Stimulated activated CD8-positive, alpha-beta memory T cell treated with anti-CD3 and anti-CD28 coated beads, Interleukin-15, amount 100 ng/mL, for 4 hours (primary cell): ENCODE measurements around the gene SNRPE.
A peak's percentile ranks its signal among the peaks of the same experiment; 100 is the strongest.
"Not testable (repeated sequence)": the region's sequence is repeated elsewhere in the genome, so short reads cannot be mapped to it uniquely, and the experiment has no call there.

Experiments
- DNase-seq, 2 donors: peaks; one replicate each; pipeline ENCODE4 v3.0.0-alpha.2; 2020; ENCODE audit warnings: low read depth in 2 of 2

The SNRPE gene

DNA sequence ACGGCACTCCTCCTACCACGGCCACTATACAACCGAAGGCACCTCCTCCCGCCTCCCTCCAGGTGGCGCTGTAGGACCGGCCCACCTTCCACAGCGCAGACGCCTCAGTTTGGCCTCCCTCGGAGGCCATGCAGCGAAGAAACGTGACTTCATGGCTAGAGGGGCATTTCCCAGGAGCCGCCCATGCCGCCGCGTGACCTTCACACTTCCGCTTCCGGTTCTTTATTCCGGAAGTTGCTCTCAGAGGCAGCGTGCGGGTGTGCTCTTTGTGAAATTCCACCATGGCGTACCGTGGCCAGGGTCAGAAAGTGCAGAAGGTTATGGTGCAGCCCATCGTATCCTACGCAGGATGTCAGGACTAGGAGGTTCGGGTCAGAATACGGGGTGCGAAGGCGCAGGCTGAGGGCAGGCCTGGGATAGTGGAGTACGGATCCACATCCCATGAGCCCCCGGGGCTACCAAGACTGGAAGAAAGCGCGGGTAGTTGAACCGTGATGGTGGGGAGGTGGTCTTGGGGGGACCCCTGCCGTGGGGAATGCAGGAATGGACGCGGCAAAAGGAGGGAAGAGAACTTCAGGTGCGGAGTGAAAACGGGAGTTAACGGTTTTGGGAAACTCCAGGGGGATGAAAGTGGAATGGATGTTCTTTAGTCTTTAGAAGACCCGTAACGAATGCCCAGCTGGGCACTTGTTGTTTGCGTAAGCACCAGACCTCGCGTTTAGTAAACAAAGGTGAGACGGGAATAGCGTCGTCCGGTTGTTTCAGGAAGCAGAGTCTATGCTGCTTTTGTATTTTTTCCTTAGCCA lies at the start of gene SNRPE:
Gene SNRPE, plus strand, starts transcription at position 221 of the 806 bp plus-strand sequence. Its CDS starts 61 bp downstream, at position 282.
- peak; percentile 92 for DNase-seq

GRCh38 chr1:203813581-203814341 lies 47.6 kb upstream of the SNRPE start:
- no peak for DNase-seq

- DNase-seq = no peak
These were observed 43.0 kb upstream of the SNRPE start for GRCh38 chr1:203818399-203818798.

- no peak for DNase-seq
These were observed 38.1 kb upstream of the SNRPE start for GRCh38 chr1:203823306-203823705.

DNA sequence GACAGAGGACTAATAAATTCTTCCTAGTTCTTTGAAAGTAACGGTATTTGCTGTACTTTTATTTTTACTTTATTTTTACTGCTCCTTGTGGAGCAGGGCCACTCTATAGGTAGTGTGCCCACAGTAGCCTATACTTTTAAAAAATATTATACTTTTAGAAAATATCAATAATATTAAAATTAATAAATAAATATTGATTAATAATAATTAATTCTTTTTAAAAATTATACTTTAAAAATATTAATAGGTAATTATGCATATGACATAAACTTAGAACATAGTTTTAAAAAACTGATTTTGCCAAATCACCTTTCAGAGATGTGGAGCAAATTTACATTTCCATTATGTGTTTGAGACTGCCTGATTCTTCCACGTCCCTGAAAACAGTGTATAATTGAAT lies 35.2 kb upstream of the SNRPE start:
- no peak for DNase-seq

DNA sequence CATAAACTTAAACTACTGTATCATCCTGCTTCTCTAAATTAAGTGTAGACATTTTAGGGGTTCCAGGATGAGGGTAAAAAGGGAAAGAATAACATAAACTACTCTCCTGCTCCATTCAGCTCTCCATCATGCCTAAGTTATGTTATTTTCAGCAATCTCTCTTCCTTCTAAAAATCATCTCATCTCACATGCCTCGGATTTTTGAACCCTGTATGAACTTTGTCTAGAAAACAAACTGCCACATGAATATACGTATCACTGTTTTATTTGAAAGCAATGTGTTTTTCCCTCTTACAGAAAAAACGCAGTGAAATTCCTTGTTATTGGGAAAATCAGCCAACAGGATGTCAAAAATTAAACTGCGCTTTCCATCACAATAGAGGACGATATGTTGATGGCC lies 33.4 kb upstream of the SNRPE start:
- DNase-seq = no peak

- DNase-seq = no peak
These were observed 32.9 kb upstream of the SNRPE start for GRCh38 chr1:203828503-203828902.

DNA sequence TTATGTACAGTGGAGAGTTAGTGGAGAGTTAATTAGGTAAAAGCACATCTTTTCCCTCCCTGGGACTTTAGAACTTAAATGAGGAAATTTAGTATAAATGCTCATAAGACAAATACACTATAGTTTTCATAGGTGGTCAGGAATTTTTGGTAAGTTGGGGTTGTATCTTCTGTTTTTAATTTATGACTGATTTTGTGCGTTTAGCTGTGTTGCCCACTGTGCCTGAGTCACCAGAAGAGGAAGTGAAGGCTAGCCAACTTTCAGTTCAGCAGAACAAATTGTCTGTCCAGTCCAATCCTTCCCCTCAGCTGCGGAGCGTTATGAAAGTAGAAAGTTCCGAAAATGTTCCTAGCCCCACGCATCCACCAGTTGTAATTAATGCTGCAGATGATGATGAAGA lies 32.2 kb upstream of the SNRPE start:
- DNase-seq = not testable (repeated sequence)

DNA sequence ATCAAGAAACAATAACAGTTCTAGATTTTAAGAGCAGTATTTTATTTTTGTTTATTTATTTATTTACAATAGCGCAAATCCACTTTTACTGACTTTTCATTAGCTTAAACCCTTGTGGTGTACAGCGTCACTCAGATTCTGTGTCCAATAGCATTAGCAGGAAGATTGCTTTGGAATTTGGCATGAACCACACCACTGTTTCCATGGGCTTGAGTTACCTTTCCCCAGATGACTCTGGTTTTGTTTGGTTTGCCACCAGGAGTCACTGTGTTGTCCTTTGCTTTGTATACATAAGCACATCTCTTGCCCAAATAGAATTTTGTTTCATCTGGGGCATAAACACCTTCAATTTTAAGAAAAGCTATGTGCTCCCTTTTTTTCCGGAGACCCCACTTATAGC lies 25.9 kb upstream of the SNRPE start:
- no peak for DNase-seq

GRCh38 chr1:203839081-203839480 lies 22.3 kb upstream of the SNRPE start:
- no peak for DNase-seq

DNA sequence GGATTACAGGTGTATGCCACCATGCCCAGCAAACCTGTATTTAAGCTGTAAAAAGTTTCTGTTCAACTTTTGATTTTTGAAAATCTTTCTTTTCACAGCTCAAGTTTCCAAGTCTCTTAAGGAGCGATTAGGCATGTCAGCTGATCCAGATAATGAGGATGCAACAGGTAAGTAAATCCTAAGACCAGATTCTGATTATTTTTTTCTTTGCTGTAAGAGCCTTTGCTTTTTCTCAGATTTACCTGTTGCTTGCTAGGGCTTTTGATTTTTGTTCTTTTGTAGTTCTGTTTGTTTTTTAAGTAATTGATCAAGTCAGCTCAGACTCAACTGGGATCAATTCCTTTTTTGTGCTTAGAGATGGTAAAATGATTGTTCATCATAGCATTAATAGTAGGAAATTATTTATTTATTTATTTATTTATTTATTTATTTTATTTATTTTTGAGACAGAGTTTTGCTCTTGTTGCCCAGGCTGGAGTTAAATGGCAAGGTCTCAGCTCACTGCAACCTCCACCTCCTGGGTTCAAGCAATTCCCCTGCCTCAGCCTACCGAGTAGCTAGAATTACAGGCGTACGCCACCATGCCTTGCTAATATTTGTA lies 21.1 kb upstream of the SNRPE start:
- DNase-seq = no peak

DNA sequence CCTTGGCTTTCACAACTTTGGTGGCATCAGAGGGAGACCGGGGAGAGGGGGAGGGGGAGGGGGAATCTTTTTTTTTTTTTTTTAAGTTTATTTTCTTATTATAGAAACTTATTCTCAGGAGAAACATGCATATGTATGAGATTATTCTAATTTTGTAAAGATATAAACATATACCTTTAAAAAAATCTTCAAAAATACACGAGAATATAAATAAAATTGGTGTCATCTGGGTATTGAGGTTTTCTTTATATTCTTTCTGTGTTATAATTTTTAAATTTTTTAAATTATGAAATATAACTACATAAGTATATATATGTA lies 18.9 kb upstream of the SNRPE start:
- no peak for DNase-seq

DNA sequence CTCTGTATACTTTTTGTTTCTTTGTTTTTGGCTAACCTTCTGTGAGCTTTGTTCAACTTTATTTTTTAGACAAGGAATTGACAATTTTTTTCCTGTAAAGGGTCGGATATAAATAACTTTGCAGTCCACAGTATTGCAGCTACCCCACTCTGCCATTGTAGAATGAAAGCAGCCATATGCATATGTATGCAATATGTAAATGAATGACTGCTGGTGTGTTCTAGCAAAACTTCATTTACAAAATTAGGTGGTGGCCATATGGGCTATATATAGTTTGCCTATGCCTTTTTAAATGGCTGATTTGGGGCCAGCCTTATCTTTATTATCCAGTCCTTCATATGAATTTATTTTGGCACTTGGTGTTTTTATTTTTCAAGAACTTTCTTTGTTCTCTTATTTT lies 18.0 kb upstream of the SNRPE start:
- no peak for DNase-seq

GRCh38 chr1:203853112-203853511 lies 8.3 kb upstream of the SNRPE start:
- not testable (repeated sequence) for DNase-seq

GRCh38 chr1:203858055-203858454 lies 3.3 kb upstream of the SNRPE start:
- no peak for DNase-seq

DNA sequence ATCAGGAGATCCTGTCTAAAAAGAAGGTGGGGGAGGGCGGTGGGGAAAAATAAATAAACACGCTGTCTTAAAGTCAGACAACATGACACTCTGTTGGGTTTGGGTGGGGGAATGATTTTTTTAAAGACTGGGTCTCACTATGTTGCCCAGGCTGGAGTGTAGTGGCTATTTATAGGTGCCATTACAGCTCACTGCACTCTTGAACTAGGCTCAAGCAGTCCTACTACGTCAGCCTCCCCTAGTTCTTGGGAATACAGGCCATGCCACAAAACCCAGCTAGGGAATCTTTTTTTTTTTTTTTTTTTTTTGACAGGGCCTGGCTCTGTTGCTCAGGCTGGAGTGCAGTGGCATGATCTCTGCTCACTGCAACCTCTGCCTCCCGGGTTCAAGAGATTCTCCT lies 2.4 kb upstream of the SNRPE start:
- DNase-seq = no peak

- DNase-seq = no peak
These were observed 888 bp upstream of the SNRPE start for GRCh38 chr1:203860396-203861025.

DNA sequence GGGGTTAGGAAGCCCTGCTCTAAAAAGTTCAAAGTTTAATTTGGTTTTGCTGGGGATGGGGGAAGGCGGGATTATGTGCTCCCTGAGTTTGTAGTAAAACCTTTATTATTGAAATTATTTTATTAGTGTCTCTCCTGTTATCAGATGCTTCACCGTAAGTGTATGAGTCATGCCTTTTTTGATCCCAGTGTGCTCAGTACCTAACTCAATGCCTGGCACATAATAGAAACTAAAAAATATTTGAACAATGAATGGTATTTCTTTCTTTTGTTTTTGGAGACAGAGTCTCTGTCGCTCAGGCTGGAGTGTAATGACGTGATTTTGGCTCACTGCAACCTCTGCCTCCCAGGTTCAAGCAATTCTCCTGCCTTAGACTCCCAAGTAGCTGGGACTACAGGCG lies 6.4 kb downstream of the SNRPE start:
- DNase-seq = no peak

GRCh38 chr1:203870245-203870644 lies 8.8 kb downstream of the SNRPE start:
- no peak for DNase-seq

DNA sequence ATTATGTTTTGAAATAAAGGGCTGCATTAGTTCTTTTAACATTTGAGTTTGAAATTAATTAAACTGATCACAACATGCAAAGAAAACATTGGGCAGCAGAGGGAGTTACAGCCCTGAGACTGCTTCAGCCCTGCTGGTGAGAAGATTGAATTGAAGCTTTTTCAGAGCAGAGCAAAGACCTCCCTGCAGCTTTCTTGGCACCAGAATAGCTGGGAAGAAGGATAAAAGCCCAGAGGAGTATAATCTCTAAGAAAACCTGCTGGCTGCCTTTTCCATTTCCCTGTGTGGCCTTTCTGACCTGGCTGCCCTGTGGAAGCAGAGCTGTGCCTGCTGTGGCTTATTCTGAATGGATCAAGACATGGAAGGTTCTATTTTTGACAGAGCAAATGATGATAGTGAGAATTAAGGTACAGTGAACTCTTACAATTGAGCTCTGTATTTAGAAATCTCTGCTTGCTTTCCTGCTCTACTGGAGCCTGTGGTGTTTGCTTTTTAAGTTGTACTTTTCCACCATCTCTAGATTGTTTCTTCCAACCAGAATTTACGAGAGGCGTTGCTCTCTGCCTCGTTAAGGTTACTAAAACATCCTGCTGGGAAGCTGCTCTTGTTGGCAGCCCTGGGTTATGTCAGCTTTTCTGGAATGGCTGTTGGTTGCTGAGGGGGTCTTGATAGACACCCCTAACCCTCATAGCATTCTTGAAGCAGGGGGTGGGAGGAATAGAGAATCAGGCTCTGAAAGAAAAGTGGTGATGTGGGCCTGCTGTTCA lies 9.9 kb downstream of the SNRPE start:
- no peak for DNase-seq

DNA sequence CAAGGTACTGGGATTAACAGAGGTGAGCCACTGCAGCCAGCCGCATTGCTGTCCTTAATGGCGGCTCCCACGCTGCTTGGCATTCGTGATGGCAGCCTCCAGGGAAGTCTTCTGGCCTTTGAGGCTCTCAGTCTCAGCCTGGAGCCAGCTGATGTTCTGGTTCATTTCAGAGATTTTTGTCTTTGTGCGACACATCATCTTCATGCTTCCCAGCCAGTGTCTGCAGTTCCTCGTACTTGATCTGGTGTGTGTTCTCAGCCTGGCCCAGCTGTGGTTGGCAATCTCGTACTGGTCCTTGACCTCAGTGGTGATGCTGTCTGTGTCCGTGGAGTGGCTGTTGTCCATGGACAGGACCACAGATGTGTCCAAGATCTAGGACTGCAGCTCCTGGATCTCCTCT lies 11.7 kb downstream of the SNRPE start:
- DNase-seq = no peak

DNA sequence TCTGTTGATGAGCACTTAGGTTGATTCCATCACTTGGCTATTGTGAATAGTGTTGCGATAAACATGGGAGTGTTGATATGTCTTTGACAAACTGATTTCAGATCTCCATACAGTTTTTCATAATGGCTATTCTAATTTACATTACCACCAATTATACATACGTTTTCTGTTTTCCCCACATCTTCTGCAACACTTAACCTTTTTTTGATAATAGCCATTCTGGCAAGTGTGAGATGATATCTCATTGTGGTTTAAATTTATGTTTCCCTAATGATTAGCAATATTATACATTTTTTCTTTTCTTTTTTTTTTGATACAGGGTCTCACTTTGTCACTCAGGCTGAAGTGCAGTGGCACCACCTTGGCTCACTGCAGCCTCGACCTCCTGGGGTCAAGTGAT lies 17.0 kb downstream of the SNRPE start:
- no peak for DNase-seq
